C4-2B (cell line): ENCODE results near the gene ABCG5.

Experiments
- H3K27ac ChIP-seq: fragments of 450-650 bp; 2 replicates; pipeline ENCODE4 v1.5.1; 2017
- ZFX ChIP-seq: fragments of 450-650 bp; IDR thresholded peaks from 2 replicates; pipeline ENCODE4 v1.6.1; 2017
- TF ChIP-seq, protein P1 (sequence below): fragments of 450-650 bp; conservative IDR thresholded peaks from 2 replicates; pipeline ENCODE4 v1.5.1; 2017; ENCODE audit warnings: mild to moderate bottlenecking

ABCG5 gene

DNA sequence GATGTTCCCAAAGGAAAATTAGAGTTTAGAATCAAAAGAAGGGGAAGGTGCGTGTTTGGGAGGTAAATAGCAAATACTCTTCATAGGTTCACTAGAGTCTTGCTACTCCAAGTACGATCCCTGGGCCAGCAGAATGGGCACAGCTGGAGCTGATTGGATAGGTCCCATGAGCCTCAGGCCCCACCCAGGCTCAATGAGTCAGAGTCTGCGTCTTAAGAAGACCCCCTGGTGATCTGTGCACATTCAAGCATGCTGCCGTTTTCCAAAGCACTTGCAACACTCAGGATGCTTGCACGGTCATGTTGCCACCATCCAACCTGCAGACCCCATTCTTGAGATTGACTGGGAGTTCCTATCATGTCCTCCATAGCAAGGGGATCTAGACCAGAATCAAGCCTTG is 40.6 kb upstream of the ABCG5 start:
- TF ChIP-seq ZFX: no peak
- TF ChIP-seq, protein P1, sequence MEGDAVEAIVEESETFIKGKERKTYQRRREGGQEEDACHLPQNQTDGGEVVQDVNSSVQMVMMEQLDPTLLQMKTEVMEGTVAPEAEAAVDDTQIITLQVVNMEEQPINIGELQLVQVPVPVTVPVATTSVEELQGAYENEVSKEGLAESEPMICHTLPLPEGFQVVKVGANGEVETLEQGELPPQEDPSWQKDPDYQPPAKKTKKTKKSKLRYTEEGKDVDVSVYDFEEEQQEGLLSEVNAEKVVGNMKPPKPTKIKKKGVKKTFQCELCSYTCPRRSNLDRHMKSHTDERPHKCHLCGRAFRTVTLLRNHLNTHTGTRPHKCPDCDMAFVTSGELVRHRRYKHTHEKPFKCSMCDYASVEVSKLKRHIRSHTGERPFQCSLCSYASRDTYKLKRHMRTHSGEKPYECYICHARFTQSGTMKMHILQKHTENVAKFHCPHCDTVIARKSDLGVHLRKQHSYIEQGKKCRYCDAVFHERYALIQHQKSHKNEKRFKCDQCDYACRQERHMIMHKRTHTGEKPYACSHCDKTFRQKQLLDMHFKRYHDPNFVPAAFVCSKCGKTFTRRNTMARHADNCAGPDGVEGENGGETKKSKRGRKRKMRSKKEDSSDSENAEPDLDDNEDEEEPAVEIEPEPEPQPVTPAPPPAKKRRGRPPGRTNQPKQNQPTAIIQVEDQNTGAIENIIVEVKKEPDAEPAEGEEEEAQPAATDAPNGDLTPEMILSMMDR: no peak
- H3K27ac ChIP-seq: no peak overlapping the region

- no peak overlapping the region for H3K27ac ChIP-seq
- no peak for TF ChIP-seq ZFX
- TF ChIP-seq, protein P1: peak; percentile 84
Measured at GRCh38 chr2:43877782-43878464, 39.3 kb upstream of the ABCG5 start.

- TF ChIP-seq, protein P1: no peak
- no peak for TF ChIP-seq ZFX
- no peak overlapping the region for H3K27ac ChIP-seq
Measured at GRCh38 chr2:43874776-43875451, 36.3 kb upstream of the ABCG5 start.

DNA sequence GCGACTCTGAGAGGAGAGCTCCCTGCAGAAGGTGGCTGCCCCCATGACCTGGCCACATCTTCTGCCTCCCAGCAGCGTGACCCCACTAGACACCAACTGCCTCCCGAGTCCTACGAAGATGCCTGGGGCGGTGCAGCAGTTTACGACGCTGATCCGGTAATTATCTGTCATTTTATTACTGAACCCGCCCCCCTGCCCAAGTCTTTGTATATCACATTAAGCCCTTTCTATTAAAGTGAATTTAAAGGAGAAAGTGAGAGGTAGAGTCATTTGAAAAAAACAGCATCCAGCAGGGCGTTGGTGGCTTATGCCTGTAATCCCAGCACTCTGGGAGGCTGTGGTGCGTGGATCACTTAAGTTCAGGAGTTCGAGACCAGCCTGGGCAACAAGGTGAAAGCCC is 33.5 kb upstream of the ABCG5 start:
- H3K27ac ChIP-seq: no peak overlapping the region
- TF ChIP-seq, protein P1: no peak
- no peak for TF ChIP-seq ZFX

DNA sequence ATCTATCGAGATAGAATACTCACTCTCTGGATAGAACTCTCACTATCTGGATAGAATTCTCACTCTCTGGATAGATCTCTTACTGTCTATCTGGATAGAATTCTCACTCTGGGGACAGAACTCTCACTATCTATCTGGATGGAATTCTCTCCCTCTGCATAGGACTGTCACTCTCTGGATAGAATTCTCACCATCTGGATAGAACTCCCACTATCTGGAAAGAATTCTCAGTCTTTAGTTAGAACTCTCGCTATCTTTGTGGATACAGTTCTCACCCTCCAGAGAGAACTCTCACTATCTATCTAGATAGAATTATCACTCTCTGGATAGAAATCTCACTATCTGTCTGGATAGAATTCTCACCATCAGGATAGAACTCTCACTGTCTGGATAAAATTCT is 16.7 kb upstream of the ABCG5 start:
- no peak for TF ChIP-seq ZFX
- TF ChIP-seq, protein P1: no peak
- H3K27ac ChIP-seq: no peak overlapping the region

DNA sequence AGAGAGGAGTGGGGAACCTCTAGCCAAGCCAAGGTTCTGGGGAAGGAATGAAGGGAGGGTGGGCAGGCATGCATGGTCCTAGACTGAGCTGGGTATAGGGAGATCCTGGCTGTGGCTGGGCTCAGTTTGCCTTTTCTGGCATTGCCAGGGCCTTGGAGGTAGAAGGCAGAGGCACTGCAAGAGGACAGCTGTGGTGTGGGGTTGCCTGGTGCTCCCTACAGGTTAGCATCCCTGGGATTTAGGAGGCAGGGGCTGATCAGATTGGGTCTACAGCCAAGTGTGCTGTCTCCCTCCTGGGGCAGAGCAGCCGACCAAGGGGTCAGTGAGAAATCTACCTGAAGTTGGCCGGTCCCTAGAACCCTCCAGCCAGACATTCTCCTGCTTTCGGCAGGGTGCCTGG is 16.0 kb upstream of the ABCG5 start:
- TF ChIP-seq, protein P1: no peak
- TF ChIP-seq ZFX: no peak
- no peak overlapping the region for H3K27ac ChIP-seq
